Tibial nerve (tissue), 4 donors: ENCODE data around the gene MSI2. TPM values are rescaled to one million over a fixed set of nuclear protein-coding genes. Genes with fewer than 3 reads are reported as not detected.

Source experiments
- DNase-seq, 2 donors: peaks; one replicate each; pipeline ENCODE4 v3.0.0-alpha.2; 2019; ENCODE audit warnings: low spot score in 2 of 2
- H3K27ac ChIP-seq, 4 donors: fragments of 200-600 bp; sonication (generic) in 3 of 4; one replicate each; pipeline ENCODE4 v1.5.1; 2017 to 2019; ENCODE audit warnings: mild to moderate bottlenecking in 1 of 4
- H3K27me3 ChIP-seq, 2 donors: fragments of 200-600 bp; sonication (generic) in 1 of 2; one replicate each; pipeline versions ENCODE4 v1.5.1 to v1.6.0; 2017 to 2019
- H3K36me3 ChIP-seq, 3 donors: fragments of 200-600 bp; sonication (generic); one replicate each; pipeline ENCODE4 v1.5.1; 2018 to 2019
- H3K4me1 ChIP-seq, 4 donors: fragments of 200-600 bp; sonication (generic) in 3 of 4; one replicate each; pipeline ENCODE4 v1.5.1; 2017 to 2019
- H3K4me3 ChIP-seq, 4 donors: fragments of 200-600 bp; sonication (generic) in 3 of 4; one replicate each; pipeline ENCODE4 v1.5.1; 2017 to 2019; ENCODE audit warnings: mild to moderate bottlenecking in 1 of 4, moderate library complexity in 1 of 4
- H3K9me3 ChIP-seq, 4 donors: fragments of 200-600 bp; sonication (generic) in 3 of 4; one replicate each; pipeline ENCODE4 v1.5.1; 2017 to 2019
- EP300 ChIP-seq, 2 donors: sonication (generic); formaldehyde crosslinking; IDR thresholded peaks; one replicate each; pipeline ENCODE4 v1.6.1; 2017; ENCODE audit warnings: antibody characterized with exemption in 2 of 2, mild to moderate bottlenecking in 1 of 2
- POLR2A ChIP-seq, 2 donors: fragments of 450-650 bp; IDR thresholded peaks; one replicate each; pipeline ENCODE4 v1.6.1; 2017; ENCODE audit warnings: antibody characterized with exemption in 2 of 2, mild to moderate bottlenecking in 2 of 2, moderate library complexity in 2 of 2
- WGBS, 2 donors: methylation state at CpG; one replicate each; pipeline ENCODE4 v1.1.5; 2018; 5-methylcytosine and 5-hydroxymethylcytosine counted together
- total RNA-seq, 4 donors: library from RNA; depleted of rRNA; stranded (reverse); fragments of >200 nt; gene quantifications; one replicate each; pipeline ENCODE4 v1.1.0, GENCODE V29; 2016
- TF ChIP-seq, protein P1 (sequence below), 5 experiments: fragments of 200-600 bp in 3 of 5; fragments of 450-650 bp in 2 of 5; sonication (generic) in 3 of 5; IDR thresholded peaks; one replicate each; pipeline ENCODE4 v1.5.1; 2016 to 2019; ENCODE audit warnings: antibody characterized with exemption in 5 of 5, mild to moderate bottlenecking in 3 of 5, moderate library complexity in 2 of 5

Gene MSI2
- total RNA-seq, 4 donors from 2014 or later, result 11.5 to 18.3 (median 14.2) TPM

DNA sequence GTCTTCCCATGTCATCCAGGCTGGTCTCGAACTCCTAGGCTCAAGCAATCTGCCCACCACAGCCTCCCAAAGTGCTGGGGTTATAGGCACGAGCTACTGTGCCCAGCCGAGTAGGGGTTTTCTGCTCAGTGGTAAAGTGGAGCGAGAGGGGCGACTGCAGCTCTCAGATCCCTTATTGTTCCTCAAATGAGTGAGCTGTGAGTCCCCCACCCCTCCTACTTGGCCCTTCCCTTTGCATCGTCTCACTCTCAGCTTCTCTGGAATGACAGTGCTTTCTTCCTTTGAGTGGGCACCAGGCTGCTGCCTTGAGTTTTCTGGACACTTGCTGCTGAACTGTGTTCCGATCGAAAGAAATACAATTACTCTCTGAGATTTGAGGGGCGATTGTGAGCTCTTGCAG is 63.5 kb downstream of the MSI2 start:
- H3K27ac ChIP-seq, result no peak overlapping the region
- 74 to 79% methylated on average over 9 of the region's 9 CpGs for WGBS, 2 donors

DNA sequence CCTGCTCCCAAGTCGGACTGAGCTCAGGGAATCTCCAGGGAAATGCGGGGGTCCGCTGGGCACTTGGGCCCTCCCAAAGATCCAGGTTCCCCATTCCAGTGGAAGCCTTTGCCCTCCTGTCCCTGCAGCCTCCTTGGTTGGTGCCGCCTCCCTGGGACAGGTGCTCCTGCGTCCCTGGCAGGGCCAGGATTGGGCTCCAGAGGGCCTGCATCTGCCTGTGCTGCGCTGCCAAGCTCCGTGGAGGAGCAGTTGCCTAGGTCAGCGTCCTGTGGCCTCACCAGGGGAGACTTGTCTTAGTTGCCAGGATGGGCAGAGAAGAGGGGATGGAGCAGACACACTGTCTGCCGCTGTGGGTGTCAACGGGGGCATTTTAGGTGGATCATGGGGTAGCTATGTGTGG is 67.1 kb downstream of the MSI2 start:
- H3K27ac ChIP-seq, result no peak overlapping the region
- H3K4me1 ChIP-seq, result no peaks in the 10 kb centered on the region
- H3K9me3 ChIP-seq, result no peaks in the 10 kb centered on the region
- TF ChIP-seq, protein P1, sequence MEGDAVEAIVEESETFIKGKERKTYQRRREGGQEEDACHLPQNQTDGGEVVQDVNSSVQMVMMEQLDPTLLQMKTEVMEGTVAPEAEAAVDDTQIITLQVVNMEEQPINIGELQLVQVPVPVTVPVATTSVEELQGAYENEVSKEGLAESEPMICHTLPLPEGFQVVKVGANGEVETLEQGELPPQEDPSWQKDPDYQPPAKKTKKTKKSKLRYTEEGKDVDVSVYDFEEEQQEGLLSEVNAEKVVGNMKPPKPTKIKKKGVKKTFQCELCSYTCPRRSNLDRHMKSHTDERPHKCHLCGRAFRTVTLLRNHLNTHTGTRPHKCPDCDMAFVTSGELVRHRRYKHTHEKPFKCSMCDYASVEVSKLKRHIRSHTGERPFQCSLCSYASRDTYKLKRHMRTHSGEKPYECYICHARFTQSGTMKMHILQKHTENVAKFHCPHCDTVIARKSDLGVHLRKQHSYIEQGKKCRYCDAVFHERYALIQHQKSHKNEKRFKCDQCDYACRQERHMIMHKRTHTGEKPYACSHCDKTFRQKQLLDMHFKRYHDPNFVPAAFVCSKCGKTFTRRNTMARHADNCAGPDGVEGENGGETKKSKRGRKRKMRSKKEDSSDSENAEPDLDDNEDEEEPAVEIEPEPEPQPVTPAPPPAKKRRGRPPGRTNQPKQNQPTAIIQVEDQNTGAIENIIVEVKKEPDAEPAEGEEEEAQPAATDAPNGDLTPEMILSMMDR (IDR thresholded peaks at IDR 0.05), result no peak
- no peak for TF ChIP-seq EP300 (IDR thresholded peaks at IDR 0.05)
- no peak for TF ChIP-seq POLR2A (IDR thresholded peaks at IDR 0.05)
- WGBS, 2 donors, result 91% methylated on average over 7 to 8 of the region's 10 CpGs
- no peak overlapping the region for H3K4me3 ChIP-seq
- no peaks in the 10 kb centered on the region for H3K36me3 ChIP-seq
- no peaks in the 10 kb centered on the region for H3K27me3 ChIP-seq
- DNase-seq, result no peak

More for the DNA sequence above, 63.5 kb downstream of the MSI2 start:
- no peak overlapping the region for H3K4me3 ChIP-seq
- DNase-seq, result no peak
- H3K9me3 ChIP-seq, result no peaks in the 10 kb centered on the region
- H3K27me3 ChIP-seq, result no peaks in the 10 kb centered on the region
- no peak for TF ChIP-seq POLR2A (IDR thresholded peaks at IDR 0.05)
- no peak for TF ChIP-seq EP300 (IDR thresholded peaks at IDR 0.05)
- TF ChIP-seq, protein P1 (IDR thresholded peaks at IDR 0.05), result no peak
- no peaks in the 10 kb centered on the region for H3K36me3 ChIP-seq
- H3K4me1 ChIP-seq, result no peaks in the 10 kb centered on the region

DNA sequence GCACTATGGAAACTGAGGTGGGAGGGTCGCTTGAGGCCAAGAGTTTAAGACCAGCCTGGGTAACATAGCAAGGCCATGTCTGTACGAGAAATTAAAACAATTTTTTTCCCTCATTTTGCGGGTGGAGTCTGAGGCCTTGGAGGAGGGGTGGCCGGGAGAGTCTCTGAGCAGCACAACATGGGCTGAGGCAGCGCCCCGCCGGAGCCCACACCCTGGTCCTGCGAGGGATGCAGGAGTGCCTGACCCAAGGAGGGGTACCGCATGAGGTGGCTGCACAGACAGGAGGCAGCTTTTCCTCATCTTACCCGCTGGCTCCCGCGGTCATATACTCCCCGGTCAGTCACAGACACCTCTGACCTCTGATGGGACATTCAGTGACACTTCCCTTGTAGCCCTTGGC is 67.7 kb downstream of the MSI2 start:
- WGBS, 2 donors, result 96 to 99% methylated on average over 13 of the region's 13 CpGs
- TF ChIP-seq EP300 (IDR thresholded peaks at IDR 0.05) (no peak), POLR2A (IDR thresholded peaks at IDR 0.05) (no peak)
- TF ChIP-seq, protein P1 (IDR thresholded peaks at IDR 0.05), result no peak
- Histone ChIP-seq H3K36me3 (no peaks in the 10 kb centered on the region), H3K4me3 (no peak overlapping the region), H3K4me1 (peaks cover 0 to 5% (median 0%) of the 10 kb centered on the region in 4 donors), H3K9me3 (no peaks in the 10 kb centered on the region), H3K27me3 (no peaks in the 10 kb centered on the region), H3K27ac (no peak overlapping the region)
- DNase-seq, result no peak

DNA sequence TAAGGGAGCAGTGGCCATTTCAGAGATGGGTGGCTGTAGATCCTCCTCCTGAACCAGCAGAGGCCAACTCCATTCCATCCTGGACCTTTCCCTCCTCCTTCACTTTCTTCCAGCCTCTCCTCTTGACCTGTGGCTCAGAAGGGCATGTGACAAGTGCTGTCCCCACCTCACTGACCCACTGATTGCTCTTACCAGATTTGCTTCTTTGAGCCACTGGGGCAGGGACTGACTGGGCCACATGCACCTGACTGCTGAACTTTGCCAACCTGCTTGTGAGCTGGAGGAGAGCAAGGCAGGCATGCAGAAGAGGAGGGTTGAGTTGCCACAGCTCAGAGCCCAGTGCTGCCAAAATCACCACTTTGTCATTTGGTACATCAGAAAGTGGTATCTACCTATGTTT is 68.3 kb downstream of the MSI2 start:
- Histone ChIP-seq H3K9me3 (no peaks in the 10 kb centered on the region), H3K36me3 (no peaks in the 10 kb centered on the region), H3K27ac (no peak overlapping the region), H3K27me3 (no peaks in the 10 kb centered on the region), H3K4me1 (peaks cover 0 to 11% (median 0%) of the 10 kb centered on the region in 4 donors), H3K4me3 (no peak overlapping the region)
- DNase-seq, result no peak
- TF ChIP-seq EP300 (IDR thresholded peaks at IDR 0.05) (no peak), POLR2A (IDR thresholded peaks at IDR 0.05) (no peak)
- TF ChIP-seq, protein P1 (IDR thresholded peaks at IDR 0.05), result no peak

DNA sequence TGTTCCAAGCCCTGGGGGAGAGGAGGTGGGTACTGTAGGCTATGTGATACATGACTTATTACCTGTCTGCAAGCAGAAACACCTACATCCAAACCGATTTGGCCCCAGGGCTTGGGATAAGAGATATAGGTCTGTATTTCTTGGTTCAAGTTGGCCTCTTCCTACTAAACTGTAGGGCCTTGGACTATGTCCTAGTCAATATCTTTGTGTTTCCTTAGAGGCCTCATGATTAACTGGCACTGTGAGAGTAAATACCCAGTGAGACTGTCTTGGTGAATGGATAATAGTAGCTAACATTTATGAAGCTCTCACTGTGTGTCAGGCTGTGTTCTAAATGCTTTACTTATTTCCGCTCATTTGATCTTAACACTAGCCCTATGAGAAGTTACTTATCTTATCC is 70.0 kb downstream of the MSI2 start:
- Histone ChIP-seq H3K27ac (no peak overlapping the region), H3K9me3 (no peaks in the 10 kb centered on the region), H3K36me3 (no peaks in the 10 kb centered on the region), H3K4me1 (peaks cover 0 to 15% (median 3%) of the 10 kb centered on the region in 4 donors), H3K27me3 (no peaks in the 10 kb centered on the region), H3K4me3 (no peak overlapping the region)
- TF ChIP-seq POLR2A (IDR thresholded peaks at IDR 0.05) (no peak), EP300 (IDR thresholded peaks at IDR 0.05) (no peak)
- TF ChIP-seq, protein P1 (IDR thresholded peaks at IDR 0.05), result no peak
- DNase-seq, result no peak
- 100% methylated on average over 2 of the region's 2 CpGs for WGBS, 2 donors
